ENCODE results near the gene POLE3. TPM values are rescaled to one million over a fixed set of nuclear protein-coding genes. Genes with fewer than 3 reads are reported as not detected.

The POLE3 gene
- total and polyA plus RNA-seq, 9 of the 15 experiments (the other 6 are each of a cell fraction or from before 2014, with no cell fraction given), result 52.6 to 179 (median 110) TPM

DNA sequence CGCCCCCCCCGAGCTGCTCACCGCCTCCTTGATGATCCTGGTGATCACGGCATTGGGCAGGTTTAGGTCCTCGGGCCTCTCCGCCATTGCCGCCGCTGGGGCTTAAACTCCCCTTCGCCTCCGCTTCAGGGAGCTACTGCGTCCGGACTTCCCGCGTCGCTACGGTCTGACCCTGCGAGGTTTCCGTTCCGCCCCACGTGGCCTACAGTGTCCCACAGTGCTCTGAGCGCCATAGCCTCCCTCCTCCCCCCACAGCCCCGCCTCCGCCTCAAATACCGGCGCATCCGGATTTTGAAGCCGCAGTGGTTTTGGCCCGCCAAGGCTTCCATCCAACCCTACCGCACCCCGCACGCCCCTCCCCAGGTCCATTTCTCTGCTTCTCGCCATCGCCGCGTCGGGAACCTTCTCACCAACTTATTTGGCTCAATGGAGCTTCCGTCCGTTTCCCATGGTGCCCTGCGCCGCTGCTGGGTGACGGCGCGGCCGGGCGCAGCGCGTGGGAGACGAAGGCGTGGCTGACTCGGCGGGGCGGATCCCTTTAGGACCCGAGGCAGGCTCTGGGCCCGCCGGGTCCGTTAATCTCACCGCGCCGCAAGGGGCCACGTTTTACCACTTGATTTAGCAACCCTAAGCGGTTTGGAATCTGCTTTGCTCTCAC is at the start of gene POLE3, which contains the start of gene C9orf43 (continued):
- TF ChIP-seq THRAP3 (IDR thresholded peaks at IDR 0.05; ENCODE audit: borderline replicate concordance) (no peak; the same call in 1 of the 2 replicates), BCOR (IDR thresholded peaks at IDR 0.05) (peak; percentile 64; the same call in 1 of the 2 replicates), POLR3G (IDR thresholded peaks at IDR 0.05; ENCODE audit: extremely low read depth, insufficient read length, insufficient replicate concordance) (no peak), NFE2L1 (tag; IDR thresholded peaks at IDR 0.05; ENCODE audit: borderline replicate concordance, low read depth) (no peak), GTF2A2 (tag; IDR thresholded peaks at IDR 0.05) (no peak), FOXA1 (IDR thresholded peaks at IDR 0.05; ENCODE audit: borderline replicate concordance) (no peak), ZNF766 (CRISPR knock-in tag; conservative IDR thresholded peaks at IDR 0.05) (0 out of 2 replicates have a peak, but pooled peaks have one; percentile 45), MEF2A (IDR thresholded peaks at IDR 0.05; ENCODE audit: control insufficient read depth, low read depth, low read length) (no peak; the same call in 1 of the 2 replicates), EGR1 (conservative IDR thresholded peaks at IDR 0.05) (peak; percentile 94), MCM5 (IDR thresholded peaks at IDR 0.05; ENCODE audit: low read depth) (no peak), POLR2G (IDR thresholded peaks at IDR 0.05; ENCODE audit: low read depth, low read length) (peak; percentile 98), RAD51 (IDR thresholded peaks at IDR 0.05; ENCODE audit: borderline replicate concordance, low read depth) (peak; percentile 91), ZNF668 (CRISPR knock-in tag; IDR thresholded peaks at IDR 0.05) (no peak), EZH2 (IDR thresholded peaks at IDR 0.05; ENCODE audit: borderline replicate concordance, low read depth, low read length) (no peak)
- TF ChIP-seq, protein P1, sequence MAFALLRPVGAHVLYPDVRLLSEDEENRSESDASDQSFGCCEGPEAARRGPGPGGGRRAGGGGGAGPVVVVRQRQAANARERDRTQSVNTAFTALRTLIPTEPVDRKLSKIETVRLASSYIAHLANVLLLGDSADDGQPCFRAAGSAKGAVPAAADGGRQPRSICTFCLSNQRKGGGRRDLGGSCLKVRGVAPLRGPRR (CRISPR knock-in tag; IDR thresholded peaks at IDR 0.05), result no peak
- TF ChIP-seq, protein P2, sequence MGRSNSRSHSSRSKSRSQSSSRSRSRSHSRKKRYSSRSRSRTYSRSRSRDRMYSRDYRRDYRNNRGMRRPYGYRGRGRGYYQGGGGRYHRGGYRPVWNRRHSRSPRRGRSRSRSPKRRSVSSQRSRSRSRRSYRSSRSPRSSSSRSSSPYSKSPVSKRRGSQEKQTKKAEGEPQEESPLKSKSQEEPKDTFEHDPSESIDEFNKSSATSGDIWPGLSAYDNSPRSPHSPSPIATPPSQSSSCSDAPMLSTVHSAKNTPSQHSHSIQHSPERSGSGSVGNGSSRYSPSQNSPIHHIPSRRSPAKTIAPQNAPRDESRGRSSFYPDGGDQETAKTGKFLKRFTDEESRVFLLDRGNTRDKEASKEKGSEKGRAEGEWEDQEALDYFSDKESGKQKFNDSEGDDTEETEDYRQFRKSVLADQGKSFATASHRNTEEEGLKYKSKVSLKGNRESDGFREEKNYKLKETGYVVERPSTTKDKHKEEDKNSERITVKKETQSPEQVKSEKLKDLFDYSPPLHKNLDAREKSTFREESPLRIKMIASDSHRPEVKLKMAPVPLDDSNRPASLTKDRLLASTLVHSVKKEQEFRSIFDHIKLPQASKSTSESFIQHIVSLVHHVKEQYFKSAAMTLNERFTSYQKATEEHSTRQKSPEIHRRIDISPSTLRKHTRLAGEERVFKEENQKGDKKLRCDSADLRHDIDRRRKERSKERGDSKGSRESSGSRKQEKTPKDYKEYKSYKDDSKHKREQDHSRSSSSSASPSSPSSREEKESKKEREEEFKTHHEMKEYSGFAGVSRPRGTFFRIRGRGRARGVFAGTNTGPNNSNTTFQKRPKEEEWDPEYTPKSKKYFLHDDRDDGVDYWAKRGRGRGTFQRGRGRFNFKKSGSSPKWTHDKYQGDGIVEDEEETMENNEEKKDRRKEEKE (IDR thresholded peaks at IDR 0.05; ENCODE audit: borderline replicate concordance in 1 of 2, control insufficient read depth in 1 of 2, low read depth in 2 of 2, low read length in 1 of 2), result no peak
- TF ChIP-seq, protein P3, sequence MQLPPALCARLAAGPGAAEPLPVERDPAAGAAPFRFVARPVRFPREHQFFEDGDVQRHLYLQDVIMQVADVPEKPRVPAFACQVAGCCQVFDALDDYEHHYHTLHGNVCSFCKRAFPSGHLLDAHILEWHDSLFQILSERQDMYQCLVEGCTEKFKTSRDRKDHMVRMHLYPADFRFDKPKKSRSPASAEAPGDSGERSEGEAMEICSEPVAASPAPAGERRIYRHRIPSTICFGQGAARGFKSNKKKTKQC (CRISPR knock-in tag; IDR thresholded peaks at IDR 0.05), result no peak
- TF ChIP-seq, protein P4, sequence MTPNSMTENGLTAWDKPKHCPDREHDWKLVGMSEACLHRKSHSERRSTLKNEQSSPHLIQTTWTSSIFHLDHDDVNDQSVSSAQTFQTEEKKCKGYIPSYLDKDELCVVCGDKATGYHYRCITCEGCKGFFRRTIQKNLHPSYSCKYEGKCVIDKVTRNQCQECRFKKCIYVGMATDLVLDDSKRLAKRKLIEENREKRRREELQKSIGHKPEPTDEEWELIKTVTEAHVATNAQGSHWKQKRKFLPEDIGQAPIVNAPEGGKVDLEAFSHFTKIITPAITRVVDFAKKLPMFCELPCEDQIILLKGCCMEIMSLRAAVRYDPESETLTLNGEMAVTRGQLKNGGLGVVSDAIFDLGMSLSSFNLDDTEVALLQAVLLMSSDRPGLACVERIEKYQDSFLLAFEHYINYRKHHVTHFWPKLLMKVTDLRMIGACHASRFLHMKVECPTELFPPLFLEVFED (CRISPR knock-in tag; conservative IDR thresholded peaks at IDR 0.05), result no peak
- TF ChIP-seq, protein P5, sequence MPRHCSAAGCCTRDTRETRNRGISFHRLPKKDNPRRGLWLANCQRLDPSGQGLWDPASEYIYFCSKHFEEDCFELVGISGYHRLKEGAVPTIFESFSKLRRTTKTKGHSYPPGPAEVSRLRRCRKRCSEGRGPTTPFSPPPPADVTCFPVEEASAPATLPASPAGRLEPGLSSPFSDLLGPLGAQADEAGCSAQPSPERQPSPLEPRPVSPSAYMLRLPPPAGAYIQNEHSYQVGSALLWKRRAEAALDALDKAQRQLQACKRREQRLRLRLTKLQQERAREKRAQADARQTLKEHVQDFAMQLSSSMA (CRISPR knock-in tag; IDR thresholded peaks at IDR 0.05), result no peak
- TF ChIP-seq, protein P6, sequence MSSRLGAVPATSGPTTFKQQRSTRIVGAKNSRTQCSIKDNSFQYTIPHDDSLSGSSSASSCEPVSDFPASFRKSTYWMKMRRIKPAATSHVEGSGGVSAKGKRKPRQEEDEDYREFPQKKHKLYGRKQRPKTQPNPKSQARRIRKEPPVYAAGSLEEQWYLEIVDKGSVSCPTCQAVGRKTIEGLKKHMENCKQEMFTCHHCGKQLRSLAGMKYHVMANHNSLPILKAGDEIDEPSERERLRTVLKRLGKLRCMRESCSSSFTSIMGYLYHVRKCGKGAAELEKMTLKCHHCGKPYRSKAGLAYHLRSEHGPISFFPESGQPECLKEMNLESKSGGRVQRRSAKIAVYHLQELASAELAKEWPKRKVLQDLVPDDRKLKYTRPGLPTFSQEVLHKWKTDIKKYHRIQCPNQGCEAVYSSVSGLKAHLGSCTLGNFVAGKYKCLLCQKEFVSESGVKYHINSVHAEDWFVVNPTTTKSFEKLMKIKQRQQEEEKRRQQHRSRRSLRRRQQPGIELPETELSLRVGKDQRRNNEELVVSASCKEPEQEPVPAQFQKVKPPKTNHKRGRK (tag; IDR thresholded peaks at IDR 0.05), result no peak
